Naive B cell (primary cell): ENCODE results near the gene TSSK6. TPM values are rescaled to one million over a fixed set of nuclear protein-coding genes. Genes with fewer than 3 reads are reported as not detected.
A peak's percentile ranks its signal among the peaks of the same experiment; 100 is the strongest.

ENCODE experiments used
- ATAC-seq, 2 donors: fragments of 150-1000 bp; cut with Tn5 transposase; 2 replicates each; pipeline ENCODE4 v1.10.0; 2021; ENCODE audit warnings: low read depth in 2 of 2, mild to moderate bottlenecking in 2 of 2, moderate library complexity in 2 of 2
- DNase-seq: peaks from one replicate; pipeline ENCODE4 v3.0.0; 2022
- H3K27ac Mint-ChIP-seq, 6 donors: one replicate each; pipeline ENCODE4 v1.8.0; 2020 to 2022; ENCODE audit warnings: mild to moderate bottlenecking in 6 of 6, mixed read lengths in 6 of 6, moderate library complexity in 5 of 6, inconsistent platforms in 2 of 6
- H3K27me3 Mint-ChIP-seq, 3 donors: one replicate each; pipeline ENCODE4 v1.8.0; 2021 to 2022; ENCODE audit warnings: mixed read lengths in 3 of 3, mild to moderate bottlenecking in 1 of 3
- H3K36me3 Mint-ChIP-seq, 2 donors: one replicate each; pipeline ENCODE4 v1.8.0; 2020 to 2022; ENCODE audit warnings: mixed read lengths in 2 of 2, inconsistent platforms in 1 of 2, mild to moderate bottlenecking in 1 of 2
- H3K4me1 Mint-ChIP-seq, 3 donors: one replicate each; pipeline ENCODE4 v1.8.0; 2020 to 2022; ENCODE audit warnings: mixed read lengths in 3 of 3, inconsistent platforms in 1 of 3, mild to moderate bottlenecking in 1 of 3, moderate library complexity in 1 of 3
- H3K4me3 Mint-ChIP-seq, 8 donors: one replicate each; pipeline ENCODE4 v1.8.0; 2020 to 2022; ENCODE audit warnings: mild to moderate bottlenecking in 8 of 8, mixed read lengths in 8 of 8, moderate library complexity in 8 of 8, inconsistent platforms in 2 of 8
- H3K9me3 Mint-ChIP-seq, 7 donors: one replicate each; pipeline ENCODE4 v1.8.0; 2020 to 2022; ENCODE audit warnings: mixed read lengths in 7 of 7, mild to moderate bottlenecking in 5 of 7, inconsistent platforms in 2 of 7, moderate library complexity in 1 of 7
- polyA plus RNA-seq, 6 donors: library from polyadenylated mRNA; unstranded; fragments of 300-500 nt; fragmentation: Illumina TruSeq; gene quantifications; one replicate each; pipeline ENCODE4 v1.2.3, GENCODE V29; 2021; ENCODE audit warnings: low read depth in 6 of 6

The TSSK6 gene
- polyA plus RNA-seq, 6 donors from 2014 or later, result 1.1 to 4.3 (median 2.3) TPM

GRCh38 chr19:19550972-19551852 lies 35.9 kb upstream of the TSSK6 start:
- peak overlapping the region in 1 of 6 donors; percentile 66 for H3K27ac Mint-ChIP-seq
- peaks cover 0 to 3% (median 0%) of the 10 kb centered on the region in 7 donors for H3K9me3 Mint-ChIP-seq
- H3K4me3 Mint-ChIP-seq, result no peak overlapping the region
- peaks cover 4 to 31% (median 15%) of the 10 kb centered on the region in 3 donors for H3K27me3 Mint-ChIP-seq
- peaks cover 0 to 2% (median 0%) of the 10 kb centered on the region in 3 donors for H3K4me1 Mint-ChIP-seq
- ATAC-seq, result no peak
- DNase-seq, result no peak
- no peaks in the 10 kb centered on the region for H3K36me3 Mint-ChIP-seq

DNA sequence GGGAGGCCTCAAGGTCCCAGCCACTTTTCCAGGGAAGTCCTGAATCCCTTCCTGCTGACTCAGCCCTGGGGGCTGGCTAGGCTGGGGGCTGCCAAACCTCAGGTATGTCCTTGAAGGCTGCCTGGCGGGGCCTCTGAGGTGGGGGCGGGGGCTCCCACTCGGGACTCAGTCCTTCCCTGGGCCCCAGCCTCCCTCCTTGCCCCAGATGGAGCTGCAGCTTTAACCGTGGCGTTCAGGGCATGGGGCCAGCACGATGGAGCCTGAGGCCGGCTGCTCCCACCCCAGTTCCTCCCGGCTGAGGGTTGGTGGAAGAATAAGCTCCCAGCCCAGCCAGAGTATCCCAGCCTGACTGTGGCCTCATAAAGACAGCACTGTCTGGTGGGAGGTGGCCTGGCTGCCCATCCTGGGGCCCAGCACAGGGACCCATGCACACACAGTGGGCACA lies 35.2 kb upstream of the TSSK6 start:
- ATAC-seq, result no peak
- Mint-ChIP-seq H3K4me1 (peaks cover 0 to 2% (median 0%) of the 10 kb centered on the region in 3 donors), H3K36me3 (no peaks in the 10 kb centered on the region), H3K4me3 (no peak overlapping the region), H3K27ac (no peak overlapping the region), H3K27me3 (peaks cover 4 to 31% (median 15%) of the 10 kb centered on the region in 3 donors), H3K9me3 (peaks cover 0 to 3% (median 0%) of the 10 kb centered on the region in 7 donors)
- DNase-seq, result no peak

- Mint-ChIP-seq H3K4me1 (peaks cover 0 to 2% (median 0%) of the 10 kb centered on the region in 3 donors), H3K27ac (no peak overlapping the region), H3K4me3 (no peak overlapping the region), H3K27me3 (peaks cover 4 to 31% (median 15%) of the 10 kb centered on the region in 3 donors), H3K9me3 (peaks cover 0 to 3% (median 0%) of the 10 kb centered on the region in 7 donors), H3K36me3 (no peaks in the 10 kb centered on the region)
- DNase-seq (no peak), ATAC-seq (no peak)
These were observed 34.6 kb upstream of the TSSK6 start for GRCh38 chr19:19549804-19550464.

DNA sequence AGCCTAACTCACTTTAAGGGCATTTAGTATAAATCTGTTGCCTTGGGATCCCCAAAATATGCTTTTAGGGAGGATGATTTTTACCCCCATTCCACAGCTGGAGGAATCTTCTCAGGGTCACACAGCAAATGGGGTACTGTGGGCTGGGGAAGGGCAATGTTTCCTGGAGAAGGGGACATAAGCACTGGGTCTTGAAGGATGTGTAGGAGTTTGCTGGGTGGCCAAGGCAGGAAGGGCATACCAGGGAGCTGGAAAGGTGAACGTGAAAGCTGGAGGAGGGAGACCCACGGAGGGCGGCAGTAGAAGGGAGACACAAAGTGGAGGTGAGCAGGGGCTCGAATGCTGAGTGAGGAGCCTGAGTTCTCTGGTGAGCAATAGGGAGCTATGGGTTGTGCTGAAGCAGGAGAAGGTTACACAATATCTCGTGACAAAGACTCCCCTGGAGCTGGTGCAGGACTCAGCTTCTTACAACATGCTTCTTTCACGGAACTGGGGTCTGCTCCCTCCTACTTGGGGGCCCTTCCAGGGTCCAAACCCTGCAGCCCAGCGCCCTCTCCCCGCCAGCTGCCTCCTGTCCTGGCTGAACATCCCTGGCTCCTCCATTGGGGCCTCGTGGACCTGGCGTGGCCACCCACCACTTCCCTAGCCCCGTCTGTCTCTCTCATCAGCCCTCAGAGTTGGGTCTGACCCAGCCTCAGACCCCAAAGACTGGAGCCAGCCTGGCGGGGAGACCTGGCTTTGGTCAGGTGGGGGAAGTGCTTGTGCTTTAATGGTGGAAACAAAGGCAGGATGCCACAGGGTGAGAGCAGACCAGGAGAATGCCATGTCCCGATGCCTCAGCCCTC lies 33.8 kb upstream of the TSSK6 start:
- DNase-seq (no peak), ATAC-seq (no peak)
- H3K27ac Mint-ChIP-seq, result peak overlapping the region in 1 of 6 donors; percentile 26
- no peaks in the 10 kb centered on the region for H3K36me3 Mint-ChIP-seq
- peaks cover 4 to 25% (median 15%) of the 10 kb centered on the region in 3 donors for H3K27me3 Mint-ChIP-seq
- peaks cover 0 to 3% (median 0%) of the 10 kb centered on the region in 7 donors for H3K9me3 Mint-ChIP-seq
- no peaks in the 10 kb centered on the region for H3K4me1 Mint-ChIP-seq
- no peak overlapping the region for H3K4me3 Mint-ChIP-seq

GRCh38 chr19:19547674-19548336 lies 32.5 kb upstream of the TSSK6 start:
- Mint-ChIP-seq H3K4me1 (no peaks in the 10 kb centered on the region), H3K9me3 (peaks cover 0 to 3% (median 0%) of the 10 kb centered on the region in 7 donors), H3K27ac (no peak overlapping the region), H3K4me3 (no peak overlapping the region), H3K27me3 (peaks cover 4 to 38% (median 17%) of the 10 kb centered on the region in 3 donors), H3K36me3 (no peaks in the 10 kb centered on the region)
- ATAC-seq (no peak), DNase-seq (no peak)

DNA sequence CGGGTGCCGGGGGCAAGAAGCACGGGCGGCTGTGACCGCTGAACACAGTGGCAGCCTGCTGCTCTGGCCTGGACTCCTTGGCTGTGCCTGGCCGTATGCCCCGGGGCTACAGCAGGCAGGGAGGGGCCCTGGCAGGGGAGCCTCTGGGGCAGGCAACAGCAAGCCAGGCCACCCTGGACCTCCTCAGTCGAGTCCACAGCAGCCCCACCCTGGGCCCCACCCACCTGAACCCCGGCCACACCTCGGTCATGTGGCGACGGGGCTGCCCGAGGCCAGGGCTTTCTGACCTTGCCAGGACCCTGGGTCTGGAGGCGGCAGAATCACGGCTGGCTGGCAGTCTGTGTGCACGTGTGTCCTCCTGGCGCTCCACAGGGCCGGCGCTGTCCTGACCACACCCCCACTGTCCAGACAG lies 31.4 kb upstream of the TSSK6 start:
- no peak overlapping the region for H3K4me3 Mint-ChIP-seq
- peaks cover 9 to 48% (median 27%) of the 10 kb centered on the region in 3 donors for H3K27me3 Mint-ChIP-seq
- peaks cover 0 to 7% (median 0%) of the 10 kb centered on the region in 3 donors for H3K4me1 Mint-ChIP-seq
- ATAC-seq (no peak), DNase-seq (no peak)
- H3K36me3 Mint-ChIP-seq, result no peaks in the 10 kb centered on the region
- H3K27ac Mint-ChIP-seq, result no peak overlapping the region
- peaks cover 0 to 3% (median 0%) of the 10 kb centered on the region in 7 donors for H3K9me3 Mint-ChIP-seq

GRCh38 chr19:19545707-19546106 lies 30.4 kb upstream of the TSSK6 start:
- peaks cover 5 to 16% (median 8%) of the 10 kb centered on the region in 3 donors for H3K4me1 Mint-ChIP-seq
- ATAC-seq (no peak), DNase-seq (no peak)
- H3K4me3 Mint-ChIP-seq, result no peak overlapping the region
- H3K27me3 Mint-ChIP-seq, result peaks cover 9 to 59% (median 37%) of the 10 kb centered on the region in 3 donors
- no peaks in the 10 kb centered on the region for H3K36me3 Mint-ChIP-seq
- H3K9me3 Mint-ChIP-seq, result peaks cover 0 to 3% (median 0%) of the 10 kb centered on the region in 7 donors
- no peak overlapping the region for H3K27ac Mint-ChIP-seq

GRCh38 chr19:19544954-19545591 lies 29.7 kb upstream of the TSSK6 start:
- Mint-ChIP-seq H3K9me3 (peaks cover 0 to 4% (median 0%) of the 10 kb centered on the region in 7 donors), H3K36me3 (no peaks in the 10 kb centered on the region), H3K4me1 (peaks cover 9 to 18% (median 12%) of the 10 kb centered on the region in 3 donors), H3K4me3 (no peak overlapping the region), H3K27me3 (peaks cover 9 to 60% (median 37%) of the 10 kb centered on the region in 3 donors), H3K27ac (no peak overlapping the region)
- ATAC-seq, result no peak
- no peak for DNase-seq

DNA sequence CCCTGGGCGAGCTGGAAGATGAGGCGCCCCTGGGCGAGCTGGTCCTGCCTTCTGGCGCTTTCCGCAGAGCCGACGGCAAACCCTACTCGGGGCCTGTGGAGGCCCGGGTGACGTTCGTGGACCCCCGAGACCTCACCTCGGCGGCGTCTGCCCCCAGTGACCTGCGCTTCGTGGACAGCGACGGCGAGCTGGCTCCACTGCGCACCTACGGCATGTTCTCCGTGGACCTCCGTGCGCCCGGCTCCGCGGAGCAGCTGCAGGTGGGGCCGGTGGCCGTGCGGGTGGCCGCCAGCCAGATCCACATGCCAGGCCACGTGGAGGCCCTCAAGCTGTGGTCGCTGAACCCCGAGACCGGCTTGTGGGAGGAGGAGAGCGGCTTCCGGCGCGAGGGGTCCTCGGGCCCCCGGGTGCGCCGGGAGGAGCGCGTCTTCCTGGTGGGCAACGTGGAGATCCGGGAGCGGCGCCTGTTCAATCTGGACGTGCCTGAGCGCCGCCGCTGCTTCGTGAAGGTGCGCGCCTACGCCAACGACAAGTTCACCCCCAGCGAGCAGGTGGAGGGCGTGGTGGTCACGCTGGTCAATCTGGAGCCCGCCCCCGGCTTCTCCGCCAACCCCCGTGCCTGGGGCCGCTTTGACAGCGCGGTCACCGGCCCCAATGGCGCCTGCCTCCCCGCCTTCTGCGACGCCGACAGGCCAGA lies 29.1 kb upstream of the TSSK6 start:
- ATAC-seq (no peak), DNase-seq (no peak)
- Mint-ChIP-seq H3K27ac (no peak overlapping the region), H3K27me3 (peaks cover 9 to 59% (median 35%) of the 10 kb centered on the region in 3 donors), H3K36me3 (no peaks in the 10 kb centered on the region), H3K9me3 (peaks cover 0 to 3% (median 0%) of the 10 kb centered on the region in 7 donors), H3K4me1 (peaks cover 12 to 18% (median 17%) of the 10 kb centered on the region in 3 donors), H3K4me3 (no peak overlapping the region)

DNA sequence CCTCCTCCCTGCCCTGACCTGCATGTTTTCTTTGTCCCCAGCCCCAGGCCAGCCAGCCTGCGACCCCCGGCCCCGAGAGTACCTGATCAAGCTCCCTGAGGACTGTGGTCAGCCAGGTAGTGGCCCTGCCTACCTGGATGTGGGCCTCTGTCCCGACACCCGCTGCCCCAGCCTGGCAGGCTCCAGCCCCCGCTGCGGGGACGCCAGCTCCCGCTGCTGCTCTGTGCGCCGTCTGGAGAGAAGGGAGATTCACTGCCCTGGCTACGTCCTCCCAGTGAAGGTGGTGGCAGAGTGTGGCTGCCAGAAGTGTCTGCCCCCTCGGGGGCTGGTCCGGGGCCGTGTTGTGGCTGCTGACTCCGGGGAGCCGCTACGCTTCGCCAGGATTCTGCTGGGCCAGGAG lies 28.3 kb upstream of the TSSK6 start:
- ATAC-seq (no peak), DNase-seq (no peak)
- Mint-ChIP-seq H3K4me1 (peaks cover 19 to 23% (median 23%) of the 10 kb centered on the region in 3 donors), H3K36me3 (no peaks in the 10 kb centered on the region), H3K4me3 (no peak overlapping the region), H3K27me3 (peaks cover 10 to 58% (median 35%) of the 10 kb centered on the region in 3 donors), H3K27ac (no peak overlapping the region), H3K9me3 (peaks cover 0 to 2% (median 0%) of the 10 kb centered on the region in 7 donors)

DNA sequence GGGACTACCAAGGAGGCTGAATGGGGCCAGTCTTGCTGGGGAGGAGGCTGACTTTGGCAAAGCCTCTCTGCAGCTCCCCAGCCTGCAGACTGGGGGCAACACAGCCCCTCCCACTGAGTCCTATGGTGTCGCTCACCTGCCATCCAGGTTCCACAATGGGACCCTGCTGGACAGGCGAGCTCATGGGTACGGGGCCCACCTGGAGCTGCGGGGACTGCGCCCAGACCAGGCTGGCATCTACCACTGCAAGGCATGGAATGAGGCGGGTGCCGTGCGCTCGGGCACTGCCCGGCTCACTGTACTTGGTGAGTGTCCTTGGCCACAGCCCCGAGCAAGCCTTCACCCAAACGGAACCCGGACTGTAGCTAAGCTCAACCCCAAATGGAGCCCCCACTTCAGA lies 27.8 kb upstream of the TSSK6 start:
- peaks cover 11 to 59% (median 38%) of the 10 kb centered on the region in 3 donors for H3K27me3 Mint-ChIP-seq
- DNase-seq (no peak), ATAC-seq (no peak)
- no peak overlapping the region for H3K27ac Mint-ChIP-seq
- peaks cover 0 to 2% (median 0%) of the 10 kb centered on the region in 7 donors for H3K9me3 Mint-ChIP-seq
- peak overlapping the region in 1 of 8 donors; percentile 59 for H3K4me3 Mint-ChIP-seq
- H3K4me1 Mint-ChIP-seq, result peaks cover 22 to 26% (median 26%) of the 10 kb centered on the region in 3 donors
- no peaks in the 10 kb centered on the region for H3K36me3 Mint-ChIP-seq
